ENCODE results near the gene HSPB8. TPM values are rescaled to one million over a fixed set of nuclear protein-coding genes. Genes with fewer than 3 reads are reported as not detected.

HSPB8 gene, protein sequence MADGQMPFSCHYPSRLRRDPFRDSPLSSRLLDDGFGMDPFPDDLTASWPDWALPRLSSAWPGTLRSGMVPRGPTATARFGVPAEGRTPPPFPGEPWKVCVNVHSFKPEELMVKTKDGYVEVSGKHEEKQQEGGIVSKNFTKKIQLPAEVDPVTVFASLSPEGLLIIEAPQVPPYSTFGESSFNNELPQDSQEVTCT
- total RNA-seq = 10 to 100 TPM in 2 of 6 experiments, 1 to 10 TPM in 3, under 1 TPM in 1; 0.68 to 15.9 (median 2.5) TPM
- long read RNA-seq, partial matches to known transcripts = 0 of 2 reads
- long read RNA-seq, other reads (novel, unspliced or antisense) = 0 of 2 reads

DNA sequence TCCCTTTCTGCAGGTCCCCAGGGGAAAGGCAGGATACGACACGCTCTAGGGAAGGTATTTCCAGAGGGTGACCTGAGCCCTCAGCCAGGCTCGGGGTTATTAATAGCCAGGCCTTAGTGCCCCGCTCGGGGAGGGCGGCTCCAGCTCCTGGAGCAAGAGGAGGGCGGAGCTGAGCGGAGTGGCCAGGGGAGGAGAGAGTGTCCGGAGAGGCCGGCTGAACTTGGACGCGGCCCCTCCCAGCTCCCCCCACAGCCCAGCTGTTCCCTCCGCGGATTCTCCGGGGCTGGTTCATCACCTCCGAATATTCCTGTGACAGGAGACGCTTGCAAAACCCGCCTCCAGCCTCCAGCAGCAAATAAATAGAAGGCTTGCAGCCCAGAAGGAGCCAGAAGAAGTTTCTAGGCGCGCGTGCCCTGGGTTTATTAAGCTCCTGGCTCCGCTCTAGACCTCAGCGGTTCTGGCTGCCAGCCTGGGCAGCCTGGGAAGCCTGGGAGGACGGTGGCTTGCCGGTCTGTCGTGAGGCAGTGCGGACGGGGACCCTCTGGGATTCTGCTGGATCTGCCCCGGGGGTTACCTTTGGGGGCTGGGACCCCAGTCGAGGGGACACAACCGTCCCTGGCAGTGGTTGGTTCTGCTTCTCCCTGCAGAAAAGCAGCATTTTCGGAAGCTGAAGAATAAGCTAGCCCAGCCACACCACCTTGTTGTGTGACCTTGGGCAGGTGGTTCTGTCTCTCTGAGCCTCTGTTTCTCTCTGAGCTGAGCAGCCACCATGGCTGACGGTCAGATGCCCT, at the start of gene HSPB8:
Gene HSPB8 (plus strand): TSS at position 388 of the 791 bp plus-strand sequence. CDS start 382 bp downstream, at position 770.
- no peaks in the 10 kb centered on the region for H3K4me1 ChIP-seq

DNA sequence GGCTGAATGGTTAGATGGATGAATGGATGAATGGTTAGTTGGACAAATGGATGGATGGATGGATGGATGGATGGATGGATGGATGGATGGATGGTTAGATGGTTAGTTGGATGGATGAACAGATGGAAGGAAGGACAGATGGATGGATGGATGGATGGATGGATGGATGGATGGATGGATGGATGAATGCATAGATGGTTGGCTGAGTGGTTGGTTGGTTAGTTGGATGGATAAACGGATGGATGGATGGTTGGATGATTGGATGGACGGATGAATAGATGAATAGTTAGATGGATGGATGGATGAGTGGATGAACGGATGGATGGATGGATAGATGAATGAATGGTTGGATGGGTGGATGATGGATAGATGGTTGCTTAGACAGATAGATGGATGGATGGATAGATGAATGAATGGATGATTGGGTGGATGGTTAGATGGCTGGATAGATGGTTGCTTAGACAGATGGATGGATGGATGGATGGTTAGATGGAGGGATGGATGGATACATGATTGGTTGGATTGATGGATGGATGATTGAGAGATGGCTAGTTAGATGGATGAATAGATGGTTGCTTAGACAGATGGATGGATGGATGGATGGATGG, 48.8 kb upstream of the HSPB8 start:
- 29% methylated on average over 3 of the region's 3 CpGs for WGBS (ENCODE audit: insufficient coverage, low coverage, low lambda C conversion rate, missing lambda C conversion rate)
- H3K4me3 ChIP-seq = no peak overlapping the region
- no peaks in the 10 kb centered on the region for H3K36me3 ChIP-seq
- no peaks in the 10 kb centered on the region for H3K9me3 ChIP-seq
- ATAC-seq (no peak), DNase-seq (no peak)
- no peaks in the 10 kb centered on the region for H3K27me3 ChIP-seq
- no peak overlapping the region for H3K27ac ChIP-seq
- TF ChIP-seq, protein P1, sequence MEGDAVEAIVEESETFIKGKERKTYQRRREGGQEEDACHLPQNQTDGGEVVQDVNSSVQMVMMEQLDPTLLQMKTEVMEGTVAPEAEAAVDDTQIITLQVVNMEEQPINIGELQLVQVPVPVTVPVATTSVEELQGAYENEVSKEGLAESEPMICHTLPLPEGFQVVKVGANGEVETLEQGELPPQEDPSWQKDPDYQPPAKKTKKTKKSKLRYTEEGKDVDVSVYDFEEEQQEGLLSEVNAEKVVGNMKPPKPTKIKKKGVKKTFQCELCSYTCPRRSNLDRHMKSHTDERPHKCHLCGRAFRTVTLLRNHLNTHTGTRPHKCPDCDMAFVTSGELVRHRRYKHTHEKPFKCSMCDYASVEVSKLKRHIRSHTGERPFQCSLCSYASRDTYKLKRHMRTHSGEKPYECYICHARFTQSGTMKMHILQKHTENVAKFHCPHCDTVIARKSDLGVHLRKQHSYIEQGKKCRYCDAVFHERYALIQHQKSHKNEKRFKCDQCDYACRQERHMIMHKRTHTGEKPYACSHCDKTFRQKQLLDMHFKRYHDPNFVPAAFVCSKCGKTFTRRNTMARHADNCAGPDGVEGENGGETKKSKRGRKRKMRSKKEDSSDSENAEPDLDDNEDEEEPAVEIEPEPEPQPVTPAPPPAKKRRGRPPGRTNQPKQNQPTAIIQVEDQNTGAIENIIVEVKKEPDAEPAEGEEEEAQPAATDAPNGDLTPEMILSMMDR (IDR thresholded peaks at IDR 0.05) = no peak
- no peak for TF ChIP-seq POLR2A (IDR thresholded peaks at IDR 0.05)
- H3K4me1 ChIP-seq = no peaks in the 10 kb centered on the region
- intact Hi-C loops (cut with DNase I) = no loop called here

More for the DNA sequence above, at the start of gene HSPB8:
- 0% methylated on average over 9 of the region's 33 CpGs for WGBS (ENCODE audit: insufficient coverage, low coverage, low lambda C conversion rate, missing lambda C conversion rate)
- Histone ChIP-seq H3K4me3 (peak within 1 kb of the TSS; percentile 25 to 36 (median 35)), H3K27ac (peak within 1 kb of the TSS; percentile 26 to 63 (median 36)), H3K27me3 (peaks cover 0 to 4% of the 10 kb centered on the region in 2 donors), H3K9me3 (no peaks in the 10 kb centered on the region), H3K36me3 (no peaks in the 10 kb centered on the region)
- peak; percentile 83 to 88 (median 83) for ATAC-seq
- intact Hi-C loops (cut with DNase I) = no loop called here
- TF ChIP-seq, protein P1 (IDR thresholded peaks at IDR 0.05) = no peak
- peak; percentile 72 for TF ChIP-seq POLR2A (IDR thresholded peaks at IDR 0.05)
- DNase-seq = peak; percentile 62 to 75 (median 72)

DNA sequence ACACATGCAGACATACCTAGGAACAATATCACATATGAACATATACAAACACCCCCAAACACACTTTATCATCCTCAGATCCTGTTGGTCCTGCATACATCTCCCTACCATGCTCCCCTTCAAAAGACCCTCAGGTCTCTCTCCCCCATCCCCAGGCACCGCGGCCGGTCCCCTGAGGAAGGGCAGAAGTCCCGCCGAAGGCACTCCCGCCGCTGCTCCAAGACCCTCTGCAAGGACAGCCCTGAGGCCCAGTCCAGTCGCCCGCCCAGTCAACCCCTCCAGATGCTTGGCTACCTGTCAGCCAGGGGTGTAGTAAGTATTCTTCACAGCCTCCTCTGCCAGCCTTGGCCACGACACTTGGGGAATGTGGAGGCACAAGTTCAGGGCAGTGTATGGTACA, 48.2 kb upstream of the HSPB8 start:
- no peak for TF ChIP-seq POLR2A (IDR thresholded peaks at IDR 0.05)
- no peak for DNase-seq
- 65% methylated on average over 2 of the region's 10 CpGs for whole genome bisulfite sequencing (ENCODE audit: insufficient coverage, low coverage, low lambda C conversion rate, missing lambda C conversion rate)
- intact Hi-C loops (cut with DNase I) = no loop called here
- Histone ChIP-seq H3K36me3 (no peaks in the 10 kb centered on the region), H3K27ac (no peak overlapping the region), H3K9me3 (no peaks in the 10 kb centered on the region), H3K4me1 (no peaks in the 10 kb centered on the region), H3K27me3 (no peaks in the 10 kb centered on the region), H3K4me3 (no peak overlapping the region)
- ATAC-seq = peak in 1 of 4 donors; percentile 14

DNA sequence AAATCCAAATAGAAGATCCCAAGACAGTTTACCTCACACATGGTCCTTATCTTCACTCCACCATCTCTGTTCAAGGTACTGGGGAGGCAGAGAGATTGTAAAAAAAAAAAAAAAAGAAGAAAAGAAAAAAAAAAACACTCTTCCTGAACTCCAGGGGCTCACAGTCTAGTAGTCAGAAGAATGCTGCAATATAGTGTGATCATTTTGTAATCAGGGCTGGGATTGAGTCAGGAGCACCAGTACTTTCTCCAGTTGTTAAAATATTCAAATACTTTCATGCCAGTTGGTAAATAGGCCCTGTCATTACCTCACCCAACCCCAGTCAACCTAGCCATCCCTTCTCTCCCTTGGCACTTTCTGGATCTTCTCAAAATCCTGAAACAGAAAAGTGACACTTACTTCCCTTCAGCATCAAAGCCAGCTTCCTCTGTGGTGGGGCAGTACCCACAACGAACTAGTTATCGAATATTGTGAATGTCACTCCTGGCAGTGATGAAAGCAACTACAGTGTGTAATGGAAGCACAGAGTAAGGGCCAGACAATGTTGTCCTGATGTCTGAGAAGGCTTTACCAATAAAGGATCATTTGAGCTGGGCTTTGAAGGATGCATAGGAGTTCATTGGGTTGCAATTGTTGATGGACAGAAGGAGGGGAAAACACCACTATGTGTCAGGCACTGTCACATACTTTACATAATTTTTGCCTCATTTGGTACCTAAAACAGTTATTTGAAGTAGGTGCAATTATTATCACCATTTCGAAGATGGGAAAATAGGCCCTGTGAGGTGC, 44.3 kb upstream of the HSPB8 start:
- no peaks in the 10 kb centered on the region for H3K4me1 ChIP-seq
- no peak overlapping the region for H3K27ac ChIP-seq
- DNase-seq (no peak), ATAC-seq (no peak)
- no peaks in the 10 kb centered on the region for H3K9me3 ChIP-seq
- no peak overlapping the region for H3K4me3 ChIP-seq
- no peaks in the 10 kb centered on the region for H3K36me3 ChIP-seq
- TF ChIP-seq, protein P1 (IDR thresholded peaks at IDR 0.05) = no peak
- no peak for TF ChIP-seq POLR2A (IDR thresholded peaks at IDR 0.05)
- no peaks in the 10 kb centered on the region for H3K27me3 ChIP-seq
- intact Hi-C loops (cut with DNase I) = no loop called here
- WGBS (ENCODE audit: insufficient coverage, low coverage, low lambda C conversion rate, missing lambda C conversion rate) = 53% methylated on average over 3 of the region's 3 CpGs

Measured in right lobe of liver (tissue), 6 donors.